Measurements from ENCODE around the gene ZNF146. TPM values are rescaled to one million over a fixed set of nuclear protein-coding genes. Genes with fewer than 3 reads are reported as not detected.

ZNF146 gene
- polyA plus RNA-seq, 1 donor from 2014 or later, result 215 TPM

GRCh38 chr19:36210497-36210896 lies 4.4 kb upstream of the ZNF146 start:
- H4K20me1 ChIP-seq (ENCODE audit: insufficient read depth), result no peaks in the 10 kb centered on the region
- H3K27me3 ChIP-seq (ENCODE audit: insufficient read depth, low read depth, low read length), result no peaks in the 10 kb centered on the region
- peaks cover 19% of the 10 kb centered on the region for H3K79me2 ChIP-seq (replicated peaks; ENCODE audit: insufficient read depth, low read length)
- H3K4me2 ChIP-seq (ENCODE audit: low read length), result no peak overlapping the region
- H3K9me2 ChIP-seq (ENCODE audit: insufficient read depth, low read length), result no peaks in the 10 kb centered on the region
- H3F3A ChIP-seq (ENCODE audit: insufficient read depth, low read length, poor library complexity, severe bottlenecking), result no peaks in the 10 kb centered on the region
- H2AFZ ChIP-seq (ENCODE audit: low read depth, low read length), result no peak overlapping the region
- no peak overlapping the region for H3K9ac ChIP-seq (ENCODE audit: low read length)
- TF ChIP-seq TAF1 (IDR thresholded peaks at IDR 0.05; ENCODE audit: low read depth), result no peak
- TF ChIP-seq, protein P1, sequence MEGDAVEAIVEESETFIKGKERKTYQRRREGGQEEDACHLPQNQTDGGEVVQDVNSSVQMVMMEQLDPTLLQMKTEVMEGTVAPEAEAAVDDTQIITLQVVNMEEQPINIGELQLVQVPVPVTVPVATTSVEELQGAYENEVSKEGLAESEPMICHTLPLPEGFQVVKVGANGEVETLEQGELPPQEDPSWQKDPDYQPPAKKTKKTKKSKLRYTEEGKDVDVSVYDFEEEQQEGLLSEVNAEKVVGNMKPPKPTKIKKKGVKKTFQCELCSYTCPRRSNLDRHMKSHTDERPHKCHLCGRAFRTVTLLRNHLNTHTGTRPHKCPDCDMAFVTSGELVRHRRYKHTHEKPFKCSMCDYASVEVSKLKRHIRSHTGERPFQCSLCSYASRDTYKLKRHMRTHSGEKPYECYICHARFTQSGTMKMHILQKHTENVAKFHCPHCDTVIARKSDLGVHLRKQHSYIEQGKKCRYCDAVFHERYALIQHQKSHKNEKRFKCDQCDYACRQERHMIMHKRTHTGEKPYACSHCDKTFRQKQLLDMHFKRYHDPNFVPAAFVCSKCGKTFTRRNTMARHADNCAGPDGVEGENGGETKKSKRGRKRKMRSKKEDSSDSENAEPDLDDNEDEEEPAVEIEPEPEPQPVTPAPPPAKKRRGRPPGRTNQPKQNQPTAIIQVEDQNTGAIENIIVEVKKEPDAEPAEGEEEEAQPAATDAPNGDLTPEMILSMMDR (IDR thresholded peaks at IDR 0.05; ENCODE audit: poor library complexity, severe bottlenecking), result no peak
- TF ChIP-seq MXI1 (conservative IDR thresholded peaks at IDR 0.05; ENCODE audit: poor library complexity, severe bottlenecking), result no peak
- TF ChIP-seq EP300 (conservative IDR thresholded peaks at IDR 0.05; ENCODE audit: poor library complexity, severe bottlenecking), result no peak
- no peak for TF ChIP-seq POLR2AphosphoS5 (IDR thresholded peaks at IDR 0.05)
- TF ChIP-seq SMC3 (conservative IDR thresholded peaks at IDR 0.05; ENCODE audit: poor library complexity), result no peak
- no peak for TF ChIP-seq RAD21 (conservative IDR thresholded peaks at IDR 0.05)
- TF ChIP-seq, protein P2, sequence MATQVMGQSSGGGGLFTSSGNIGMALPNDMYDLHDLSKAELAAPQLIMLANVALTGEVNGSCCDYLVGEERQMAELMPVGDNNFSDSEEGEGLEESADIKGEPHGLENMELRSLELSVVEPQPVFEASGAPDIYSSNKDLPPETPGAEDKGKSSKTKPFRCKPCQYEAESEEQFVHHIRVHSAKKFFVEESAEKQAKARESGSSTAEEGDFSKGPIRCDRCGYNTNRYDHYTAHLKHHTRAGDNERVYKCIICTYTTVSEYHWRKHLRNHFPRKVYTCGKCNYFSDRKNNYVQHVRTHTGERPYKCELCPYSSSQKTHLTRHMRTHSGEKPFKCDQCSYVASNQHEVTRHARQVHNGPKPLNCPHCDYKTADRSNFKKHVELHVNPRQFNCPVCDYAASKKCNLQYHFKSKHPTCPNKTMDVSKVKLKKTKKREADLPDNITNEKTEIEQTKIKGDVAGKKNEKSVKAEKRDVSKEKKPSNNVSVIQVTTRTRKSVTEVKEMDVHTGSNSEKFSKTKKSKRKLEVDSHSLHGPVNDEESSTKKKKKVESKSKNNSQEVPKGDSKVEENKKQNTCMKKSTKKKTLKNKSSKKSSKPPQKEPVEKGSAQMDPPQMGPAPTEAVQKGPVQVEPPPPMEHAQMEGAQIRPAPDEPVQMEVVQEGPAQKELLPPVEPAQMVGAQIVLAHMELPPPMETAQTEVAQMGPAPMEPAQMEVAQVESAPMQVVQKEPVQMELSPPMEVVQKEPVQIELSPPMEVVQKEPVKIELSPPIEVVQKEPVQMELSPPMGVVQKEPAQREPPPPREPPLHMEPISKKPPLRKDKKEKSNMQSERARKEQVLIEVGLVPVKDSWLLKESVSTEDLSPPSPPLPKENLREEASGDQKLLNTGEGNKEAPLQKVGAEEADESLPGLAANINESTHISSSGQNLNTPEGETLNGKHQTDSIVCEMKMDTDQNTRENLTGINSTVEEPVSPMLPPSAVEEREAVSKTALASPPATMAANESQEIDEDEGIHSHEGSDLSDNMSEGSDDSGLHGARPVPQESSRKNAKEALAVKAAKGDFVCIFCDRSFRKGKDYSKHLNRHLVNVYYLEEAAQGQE (IDR thresholded peaks at IDR 0.05; ENCODE audit: borderline replicate concordance), result no peak
- no peak for TF ChIP-seq EZH2 (IDR thresholded peaks at IDR 0.05; ENCODE audit: borderline replicate concordance, insufficient read depth, low read length, poor library complexity, severe bottlenecking)
- H3K27ac ChIP-seq (ENCODE audit: low read length), result no peak overlapping the region
- H3K36me3 ChIP-seq (ENCODE audit: insufficient read depth, low read length), result no peaks in the 10 kb centered on the region
- no peaks in the 10 kb centered on the region for H3K9me3 ChIP-seq (ENCODE audit: low read length)
- H3K4me3 ChIP-seq (ENCODE audit: low read length), result no peak overlapping the region

- no peak overlapping the region for H3K9ac ChIP-seq (ENCODE audit: low read length)
- no peak overlapping the region for H3K4me3 ChIP-seq (ENCODE audit: low read length)
- no peaks in the 10 kb centered on the region for H3K36me3 ChIP-seq (ENCODE audit: insufficient read depth, low read length)
- no peak overlapping the region for H3K4me2 ChIP-seq (ENCODE audit: low read length)
- TF ChIP-seq, protein P1 (IDR thresholded peaks at IDR 0.05; ENCODE audit: poor library complexity, severe bottlenecking), result no peak
- TF ChIP-seq MXI1 (conservative IDR thresholded peaks at IDR 0.05; ENCODE audit: poor library complexity, severe bottlenecking), result no peak
- no peak for TF ChIP-seq RAD21 (conservative IDR thresholded peaks at IDR 0.05)
- no peak for TF ChIP-seq POLR2AphosphoS5 (IDR thresholded peaks at IDR 0.05)
- TF ChIP-seq SMC3 (conservative IDR thresholded peaks at IDR 0.05; ENCODE audit: poor library complexity), result no peak
- no peak for TF ChIP-seq TAF1 (IDR thresholded peaks at IDR 0.05; ENCODE audit: low read depth)
- no peak for TF ChIP-seq EZH2 (IDR thresholded peaks at IDR 0.05; ENCODE audit: borderline replicate concordance, insufficient read depth, low read length, poor library complexity, severe bottlenecking)
- TF ChIP-seq EP300 (conservative IDR thresholded peaks at IDR 0.05; ENCODE audit: poor library complexity, severe bottlenecking), result no peak
- TF ChIP-seq, protein P2 (IDR thresholded peaks at IDR 0.05; ENCODE audit: borderline replicate concordance), result no peak
- no peak overlapping the region for H3K27ac ChIP-seq (ENCODE audit: low read length)
- no peak overlapping the region for H2AFZ ChIP-seq (ENCODE audit: low read depth, low read length)
- peaks cover 40% of the 10 kb centered on the region for H3K79me2 ChIP-seq (replicated peaks; ENCODE audit: insufficient read depth, low read length)
- no peaks in the 10 kb centered on the region for H3K9me2 ChIP-seq (ENCODE audit: insufficient read depth, low read length)
- no peaks in the 10 kb centered on the region for H3K27me3 ChIP-seq (ENCODE audit: insufficient read depth, low read depth, low read length)
- H4K20me1 ChIP-seq (ENCODE audit: insufficient read depth), result no peaks in the 10 kb centered on the region
- no peaks in the 10 kb centered on the region for H3F3A ChIP-seq (ENCODE audit: insufficient read depth, low read length, poor library complexity, severe bottlenecking)
- H3K9me3 ChIP-seq (ENCODE audit: low read length), result no peaks in the 10 kb centered on the region
These were observed 2.0 kb upstream of the ZNF146 start for GRCh38 chr19:36212895-36213294.
